H9 (cell line): ENCODE data around the gene STXBP6. TPM values are rescaled to one million over a fixed set of nuclear protein-coding genes. Genes with fewer than 3 reads are reported as not detected.

Experiments
- DNase-seq: peaks from one replicate; pipeline ENCODE4 v3.0.0-alpha.2; 2017
- H2AFZ ChIP-seq: one replicate; pipeline ENCODE4 v1.6.1; 2013; ENCODE audit warnings: mild to moderate bottlenecking, low read length, control low read depth, moderate library complexity
- H2AK5ac ChIP-seq: 2 replicates; pipeline ENCODE4 v1.6.1; 2013; ENCODE audit warnings: low read length, control low read depth, mixed read lengths; ENCODE audit not compliant: insufficient read length
- H2BK120ac ChIP-seq: one replicate; pipeline ENCODE4 v1.6.1; 2013; ENCODE audit warnings: low read depth, mild to moderate bottlenecking, low read length, control low read depth, inconsistent platforms; ENCODE audit not compliant: poor library complexity, severe bottlenecking
- H2BK12ac ChIP-seq: 2 replicates; pipeline ENCODE4 v1.6.1; 2013; ENCODE audit warnings: low read length, control low read depth, mixed read lengths, low read depth; ENCODE audit not compliant: insufficient read length
- H2BK15ac ChIP-seq: 2 replicates; pipeline ENCODE4 v1.6.1; 2013; ENCODE audit warnings: low read depth, low read length, control low read depth
- H2BK20ac ChIP-seq: one replicate; pipeline ENCODE4 v1.6.1; 2013; ENCODE audit warnings: low read depth, mild to moderate bottlenecking, low read length, control low read depth, inconsistent platforms; ENCODE audit not compliant: poor library complexity, severe bottlenecking
- H2BK5ac ChIP-seq: 2 replicates; pipeline ENCODE4 v1.6.1; 2013; ENCODE audit warnings: low read length, control low read depth, mixed read lengths; ENCODE audit not compliant: insufficient read length
- H3K14ac ChIP-seq: 2 replicates; pipeline ENCODE4 v1.6.1; 2013; ENCODE audit warnings: low read length, control low read depth; ENCODE audit not compliant: insufficient read depth
- H3K18ac ChIP-seq: 2 replicates; pipeline ENCODE4 v1.6.1; 2013; ENCODE audit warnings: low read depth, mild to moderate bottlenecking, mixed read lengths, low read length, control low read depth; ENCODE audit not compliant: insufficient read length
- H3K23ac ChIP-seq: 2 replicates; pipeline ENCODE4 v1.6.1; 2013; ENCODE audit warnings: low read length, control low read depth, mixed read lengths, low read depth; ENCODE audit not compliant: insufficient read length
- H3K23me2 ChIP-seq: 2 replicates; pipeline ENCODE4 v1.6.1; 2013; ENCODE audit warnings: low read depth, mild to moderate bottlenecking, mixed read lengths, low read length, control low read depth; ENCODE audit not compliant: insufficient read length, poor library complexity, severe bottlenecking
- H3K27ac ChIP-seq: 2 replicates; pipeline ENCODE4 v1.5.1; 2013; ENCODE audit warnings: low read length, control low read depth, mixed read lengths, low read depth; ENCODE audit not compliant: insufficient read length
- H3K27me3 ChIP-seq: 2 replicates; pipeline ENCODE4 v1.6.1; 2013; ENCODE audit warnings: low read length, control low read depth, inconsistent platforms; ENCODE audit not compliant: insufficient read depth
- H3K4ac ChIP-seq: 2 replicates; pipeline ENCODE4 v1.6.1; 2013; ENCODE audit warnings: low read depth, mild to moderate bottlenecking, control low read depth, inconsistent platforms, low read length, moderate library complexity
- H3K4me1 ChIP-seq: 2 replicates; pipeline ENCODE4 v1.6.1; 2013; ENCODE audit warnings: low read length, control low read depth, inconsistent platforms; ENCODE audit not compliant: insufficient read depth
- H3K4me2 ChIP-seq: 2 replicates; pipeline ENCODE4 v1.6.1; 2013; ENCODE audit warnings: low read length, control low read depth, mixed read lengths; ENCODE audit not compliant: insufficient read length, insufficient read depth
- H3K56ac ChIP-seq: 2 replicates; pipeline ENCODE4 v1.6.1; 2013; ENCODE audit warnings: low read depth, mild to moderate bottlenecking, mixed read lengths, low read length, control low read depth; ENCODE audit not compliant: insufficient read length
- H3K79me1 ChIP-seq: 2 replicates; pipeline ENCODE4 v1.6.1; 2013; ENCODE audit warnings: low read depth, mild to moderate bottlenecking, moderate library complexity, low read length, control low read depth, inconsistent platforms; ENCODE audit not compliant: insufficient read depth, poor library complexity, severe bottlenecking
- H3K79me2 ChIP-seq: 2 replicates; pipeline ENCODE4 v1.6.1; 2013; ENCODE audit warnings: low read length, control low read depth, inconsistent platforms; ENCODE audit not compliant: insufficient read depth
- H3K9ac ChIP-seq: 2 replicates; pipeline ENCODE4 v1.6.1; 2013; ENCODE audit warnings: low read length, control low read depth, mixed read lengths; ENCODE audit not compliant: insufficient read length; ENCODE audit errors: extremely low read depth
- H3K9me3 ChIP-seq: one replicate; pipeline ENCODE4 v1.6.1; 2013; ENCODE audit warnings: low read depth, low read length, inconsistent platforms; ENCODE audit not compliant: control insufficient read depth
- H3T11ph ChIP-seq: one replicate; pipeline ENCODE4 v1.6.1; 2013; ENCODE audit warnings: mild to moderate bottlenecking, low read length, control low read depth, inconsistent platforms
- H4K20me1 ChIP-seq: one replicate; pipeline ENCODE4 v1.6.1; 2013; ENCODE audit not compliant: control insufficient read depth, insufficient read length, insufficient read depth
- H4K5ac ChIP-seq: 2 replicates; pipeline ENCODE4 v1.6.1; 2013; ENCODE audit warnings: low read depth, mild to moderate bottlenecking, mixed read lengths, low read length, control low read depth; ENCODE audit not compliant: insufficient read length
- H4K8ac ChIP-seq: replicated peaks from 2 replicates; pipeline ENCODE4 v1.6.1; 2013; ENCODE audit warnings: low read length, control low read depth, mixed read lengths, low read depth; ENCODE audit not compliant: insufficient read length
- H4K91ac ChIP-seq: 2 replicates; pipeline ENCODE4 v1.6.1; 2013; ENCODE audit warnings: low read depth, mild to moderate bottlenecking, moderate library complexity, mixed read lengths, low read length, control low read depth; ENCODE audit not compliant: insufficient read length
- H3K27ac Mint-ChIP-seq, 3 experiments: 2 replicates in 2 of 3; 3 replicates in 1 of 3; pipeline ENCODE4 v1.8.0; 2020 to 2021; ENCODE audit warnings: mixed read lengths in 3 of 3, mild to moderate bottlenecking in 1 of 3, moderate library complexity in 1 of 3
- H3K27me3 Mint-ChIP-seq: 2 replicates; pipeline ENCODE4 v1.8.0; 2021; ENCODE audit warnings: low read depth, mild to moderate bottlenecking, moderate library complexity, mixed read lengths
- H3K36me3 Mint-ChIP-seq, 3 experiments: 2 replicates in 2 of 3; 3 replicates in 1 of 3; pipeline ENCODE4 v1.8.0; 2020 to 2021; ENCODE audit warnings: low read depth in 3 of 3, mixed read lengths in 3 of 3; ENCODE audit not compliant: insufficient read depth in 1 of 3
- H3K4me1 Mint-ChIP-seq, 2 experiments: 2 replicates each; pipeline ENCODE4 v1.8.0; 2020; ENCODE audit warnings: mixed read lengths in 2 of 2
- H3K4me3 Mint-ChIP-seq, 2 experiments: 2 replicates in 1 of 2; 3 replicates in 1 of 2; pipeline ENCODE4 v1.8.0; 2020 to 2021; ENCODE audit warnings: mild to moderate bottlenecking in 2 of 2, mixed read lengths in 2 of 2, moderate library complexity in 1 of 2
- H3K9me3 Mint-ChIP-seq, 2 experiments: 2 replicates in 1 of 2; 3 replicates in 1 of 2; pipeline ENCODE4 v1.8.0; 2020; ENCODE audit warnings: mild to moderate bottlenecking in 2 of 2, mixed read lengths in 2 of 2, moderate library complexity in 1 of 2
- CTCF ChIP-seq: fragments of 200-600 bp; sonication (generic); conservative IDR thresholded peaks from 3 replicates; pipeline ENCODE4 v1.8.0; 2021; ENCODE audit warnings: antibody characterized with exemption, mild to moderate bottlenecking
- WGBS: extraction: QIAGEN DNeasy Blood & Tissue Kit; methylation state at CpG from one replicate; pipeline ENCODE4 v1.1.7; 2013; ENCODE audit warnings: missing lambda C conversion rate, low lambda C conversion rate, mixed read lengths; ENCODE audit not compliant: insufficient read length; ENCODE audit errors: extremely low coverage; 5-methylcytosine and 5-hydroxymethylcytosine counted together
- total RNA-seq: library from RNA; stranded (reverse); gene quantifications from 2 replicates; pipeline ENCODE4 v1.2.1, GENCODE V29; 2021

The STXBP6 gene
- total RNA-seq, 1 experiment from 2014 or later: 3.6 TPM

GRCh38 chr14:25086081-25086480 is 36.1 kb upstream of the STXBP6 start:
- no peak overlapping the region; the same call in 1 of the 2 replicates for H3K14ac ChIP-seq
- H3K18ac ChIP-seq: no peak overlapping the region
- DNase-seq: no peak
- H3K27me3 ChIP-seq: no peaks in the 10 kb centered on the region
- Mint-ChIP-seq H3K9me3 (no peaks in the 10 kb centered on the region), H3K4me3 (no peak overlapping the region), H3K4me1 (peaks cover 7 to 9% of the 10 kb centered on the region in 2 experiments; a peak in 3 of 4 replicates), H3K27me3 (no peaks in the 10 kb centered on the region), H3K36me3 (no peaks in the 10 kb centered on the region), H3K27ac (no peak overlapping the region)
- no peaks in the 10 kb centered on the region for H3K9me3 ChIP-seq
- H3K27ac ChIP-seq: no peak overlapping the region
- H3K79me2 ChIP-seq: no peaks in the 10 kb centered on the region
- H3K23me2 ChIP-seq: no peaks in the 10 kb centered on the region
- no peak overlapping the region for H4K5ac ChIP-seq
- 0 out of 2 replicates have a peak, but pooled peaks cover 3% of the 10 kb centered on the region for H3K4me1 ChIP-seq
- H2BK15ac ChIP-seq: no peak overlapping the region
- H3K9ac ChIP-seq: no peak overlapping the region
- H4K20me1 ChIP-seq: no peaks in the 10 kb centered on the region
- no peak overlapping the region for H4K8ac ChIP-seq
- no peak overlapping the region for H3K4ac ChIP-seq
- no peaks in the 10 kb centered on the region for H3K79me1 ChIP-seq
- H2AFZ ChIP-seq: no peak overlapping the region
- no peak for TF ChIP-seq CTCF
- H3K23ac ChIP-seq: no peak overlapping the region
- no peak overlapping the region for H3K56ac ChIP-seq
- H3K4me2 ChIP-seq: no peak overlapping the region
- H2BK120ac ChIP-seq: no peak overlapping the region
- no peak overlapping the region for H2BK12ac ChIP-seq
- no peak overlapping the region for H2BK20ac ChIP-seq
- H4K91ac ChIP-seq: no peak overlapping the region
- H3T11ph ChIP-seq: no peak overlapping the region
- no peak overlapping the region for H2AK5ac ChIP-seq
- no peak overlapping the region for H2BK5ac ChIP-seq
- no CpG with 5 or more reads among the region's 6 CpGs for WGBS
